NCI-H524 (cell line): ENCODE data around the gene TBC1D2B.
"Not testable (repeated sequence)": the region's sequence is repeated elsewhere in the genome, so short reads cannot be mapped to it uniquely, and the experiment has no call there.

ENCODE experiments used
- DNase-seq, 2 experiments: peaks; one replicate each; lab custom pipeline; 2025; lab: John Stamatoyannopoulos, UW

TBC1D2B gene

GRCh38 chr15:77988347-77989295 lies 88.9 kb downstream of the TBC1D2B start:
- no peak for DNase-seq

GRCh38 chr15:77987765-77988136 lies 89.8 kb downstream of the TBC1D2B start:
- not testable (repeated sequence) for DNase-seq

- peak; percentile 61 to 70 for DNase-seq
These were observed 90.4 kb downstream of the TBC1D2B start for GRCh38 chr15:77986891-77987764.

GRCh38 chr15:77985931-77986480 lies 91.5 kb downstream of the TBC1D2B start:
- no peak for DNase-seq

- no peak for DNase-seq
These were observed 92.2 kb downstream of the TBC1D2B start for GRCh38 chr15:77985031-77985930.

GRCh38 chr15:77984446-77984861 lies 93.1 kb downstream of the TBC1D2B start:
- DNase-seq = no peak

GRCh38 chr15:77983708-77984445 lies 93.6 kb downstream of the TBC1D2B start:
- DNase-seq = peak in 1 of 2 experiments; percentile 32

GRCh38 chr15:77983091-77983707 lies 94.3 kb downstream of the TBC1D2B start:
- no peak for DNase-seq

GRCh38 chr15:77982127-77982490 lies 95.4 kb downstream of the TBC1D2B start:
- DNase-seq = no peak

- DNase-seq = no peak
These were observed 96.0 kb downstream of the TBC1D2B start for GRCh38 chr15:77981281-77982126.

GRCh38 chr15:77980674-77981073 lies 96.8 kb downstream of the TBC1D2B start:
- DNase-seq = not testable (repeated sequence)

GRCh38 chr15:77980098-77980497 lies 97.4 kb downstream of the TBC1D2B start:
- DNase-seq = no peak

GRCh38 chr15:77979157-77979556 lies 98.4 kb downstream of the TBC1D2B start:
- DNase-seq = not testable (repeated sequence)

GRCh38 chr15:77978759-77979145 lies 98.8 kb downstream of the TBC1D2B start:
- not testable (repeated sequence) for DNase-seq

- not testable (repeated sequence) for DNase-seq
These were observed 99.4 kb downstream of the TBC1D2B start for GRCh38 chr15:77977903-77978758.

GRCh38 chr15:77976760-77977525 lies 100.6 kb downstream of the TBC1D2B start:
- DNase-seq = not testable (repeated sequence)

- not testable (repeated sequence) for DNase-seq
These were observed 101.4 kb downstream of the TBC1D2B start for GRCh38 chr15:77976095-77976450.
